Pancreas (tissue), 10 donors: ENCODE data around the gene TPP2. TPM values are rescaled to one million over a fixed set of nuclear protein-coding genes. Genes with fewer than 3 reads are reported as not detected.

ENCODE experiments used
- ATAC-seq, 4 donors: fragments of 200-7000 bp; cut with Tn5 transposase; one replicate each; pipeline versions ENCODE4 v1.8.0 to v1.9.1; 2020; ENCODE audit warnings: mild to moderate bottlenecking in 4 of 4, moderate library complexity in 4 of 4
- DNase-seq, 6 donors: peaks; one replicate each; pipeline ENCODE4 v3.0.0-alpha.2; 2020
- FAIRE-seq: peaks from 2 replicates; lab custom pipeline; 2012; peaks lifted over from hg19 to GRCh38; lab: Jason Lieb, UNC
- H3K27ac ChIP-seq, 4 donors: fragments of 200-600 bp; sonication (generic); 1 replicate in 3 of 4; 2 replicates in 1 of 4; pipeline versions ENCODE4 v1.5.0 to v1.8.0; 2020
- H3K27me3 ChIP-seq, 4 donors: fragments of 200-600 bp; one replicate each; pipeline ENCODE4 v1.8.0; 2021
- H3K36me3 ChIP-seq, 3 donors: fragments of 200-600 bp; sonication (generic) in 1 of 3; one replicate each; pipeline versions ENCODE4 v1.5.0 to v1.8.0; 2020 to 2021
- H3K4me1 ChIP-seq, 3 donors: fragments of 200-600 bp; one replicate each; pipeline ENCODE4 v1.8.0; 2021
- H3K4me3 ChIP-seq, 4 donors: fragments of 200-600 bp; sonication (generic) in 2 of 4; one replicate each; pipeline versions ENCODE4 v1.5.0 to v1.8.0; 2020 to 2021
- H3K9me3 ChIP-seq, 4 donors: fragments of 200-600 bp; one replicate each; pipeline ENCODE4 v1.8.0; 2021
- WGBS, 2 donors: extraction: QIAGEN DNeasy Blood & Tissue Kit; methylation state at CpG; one replicate each; pipeline ENCODE4 v1.1.7; 2013; 5-methylcytosine and 5-hydroxymethylcytosine counted together
- intact Hi-C, 3 donors: fragments of 100-400 bp; cut with DNase I; formaldehyde crosslinking; loops; one replicate each; pipeline versions ENCODE4 v1.11.1 to v1.14.2; 2022
- polyA plus RNA-seq, 2 donors: library from polyadenylated mRNA; stranded (reverse); fragments of 200-250 nt; gene quantifications; one replicate each; pipeline ENCODE4 v1.2.3, GENCODE V29; 2013
- total RNA-seq, 6 donors: library from RNA; stranded (reverse); fragmentation: NEBNext Ultra II Directional in 4 of 6; extraction: Animal tissue kit (Norgen Biotek cat#: 25700) in 4 of 6; gene quantifications; one replicate each; pipeline versions ENCODE4 v1.2.1 to v1.2.4, GENCODE V29; 2021 to 2023
- TF ChIP-seq, protein P1 (sequence below), 4 donors: fragments of 200-600 bp; sonication (generic) in 3 of 4; IDR thresholded peaks; one replicate each; pipeline versions ENCODE4 v1.5.0 to v1.8.0; 2021; ENCODE audit warnings: antibody characterized with exemption in 4 of 4
- donor health status: healthy with polysubstance abuse.
- donor health status: DM: no; HTN: no; CAD: no; lungs with moderate emphysema.
- donor health status: DM: no; HTN: no; CAD: no.
- donor health status: control.
- donor health status: control.
- donor health status: Bipolar disorder and iron deficiency.
- donor health status: DM: yes; HTN: yes; CAD: no.
- donor health status: DM: no; HTN: no; CAD: no.
- donor health status: DM: no; HTN: no; CAD: no.
- donor health status: DM: yes; HTN: yes; CAD: no.

Gene TPP2
- total and polyA plus RNA-seq, 8 donors, result 9.5 to 22.3 (median 15.9) TPM

DNA sequence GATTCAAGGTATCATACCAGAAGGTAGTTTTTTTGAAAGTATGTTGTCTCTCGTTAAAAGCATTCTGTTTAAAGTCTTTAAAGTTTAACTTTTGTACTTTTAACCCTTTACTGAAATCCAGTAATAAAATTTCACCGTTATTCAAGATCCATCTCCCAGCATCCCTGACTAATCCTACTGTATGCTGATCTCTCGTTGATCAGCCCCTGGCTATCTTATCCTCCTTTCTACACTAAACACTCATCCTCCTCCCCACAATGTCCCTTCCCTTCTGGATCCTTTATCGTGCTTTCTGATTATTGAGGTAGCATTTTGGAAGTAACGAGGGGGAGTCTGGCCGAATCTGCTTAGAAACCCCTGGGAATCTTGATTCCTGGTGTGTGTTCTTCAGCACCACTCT lies 1.3 kb downstream of the TPP2 start:
- WGBS, 2 donors, result 1% methylated on average over 6 of the region's 6 CpGs
- FAIRE-seq, result no peak
- no peaks in the 10 kb centered on the region for H3K27me3 ChIP-seq
- no peaks in the 10 kb centered on the region for H3K36me3 ChIP-seq
- TF ChIP-seq, protein P1, sequence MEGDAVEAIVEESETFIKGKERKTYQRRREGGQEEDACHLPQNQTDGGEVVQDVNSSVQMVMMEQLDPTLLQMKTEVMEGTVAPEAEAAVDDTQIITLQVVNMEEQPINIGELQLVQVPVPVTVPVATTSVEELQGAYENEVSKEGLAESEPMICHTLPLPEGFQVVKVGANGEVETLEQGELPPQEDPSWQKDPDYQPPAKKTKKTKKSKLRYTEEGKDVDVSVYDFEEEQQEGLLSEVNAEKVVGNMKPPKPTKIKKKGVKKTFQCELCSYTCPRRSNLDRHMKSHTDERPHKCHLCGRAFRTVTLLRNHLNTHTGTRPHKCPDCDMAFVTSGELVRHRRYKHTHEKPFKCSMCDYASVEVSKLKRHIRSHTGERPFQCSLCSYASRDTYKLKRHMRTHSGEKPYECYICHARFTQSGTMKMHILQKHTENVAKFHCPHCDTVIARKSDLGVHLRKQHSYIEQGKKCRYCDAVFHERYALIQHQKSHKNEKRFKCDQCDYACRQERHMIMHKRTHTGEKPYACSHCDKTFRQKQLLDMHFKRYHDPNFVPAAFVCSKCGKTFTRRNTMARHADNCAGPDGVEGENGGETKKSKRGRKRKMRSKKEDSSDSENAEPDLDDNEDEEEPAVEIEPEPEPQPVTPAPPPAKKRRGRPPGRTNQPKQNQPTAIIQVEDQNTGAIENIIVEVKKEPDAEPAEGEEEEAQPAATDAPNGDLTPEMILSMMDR (IDR thresholded peaks at IDR 0.05), result no peak
- intact Hi-C loops, result no loop called here
- peak overlapping the region in 3 of 4 donors; percentile 94 to 98 (median 96) for H3K4me3 ChIP-seq
- ATAC-seq, result no peak
- H3K27ac ChIP-seq, result peak overlapping the region in 1 of 4 donors; percentile 99
- no peak for DNase-seq
- H3K9me3 ChIP-seq, result no peaks in the 10 kb centered on the region
- peaks cover 0 to 18% (median 4%) of the 10 kb centered on the region in 3 donors for H3K4me1 ChIP-seq

- intact Hi-C loops, result no loop called here
- no peak overlapping the region for H3K27ac ChIP-seq
- H3K27me3 ChIP-seq, result no peaks in the 10 kb centered on the region
- H3K4me1 ChIP-seq, result peaks cover 0 to 18% (median 4%) of the 10 kb centered on the region in 3 donors
- no peaks in the 10 kb centered on the region for H3K36me3 ChIP-seq
- no peak overlapping the region for H3K4me3 ChIP-seq
- WGBS, 2 donors, result 82 to 85% methylated on average over 3 of the region's 3 CpGs
- no peak for DNase-seq
- FAIRE-seq, result no peak
- ATAC-seq, result no peak
- TF ChIP-seq, protein P1 (IDR thresholded peaks at IDR 0.05), result no peak
- no peaks in the 10 kb centered on the region for H3K9me3 ChIP-seq
Measured at GRCh38 chr13:102599426-102600012, 2.7 kb downstream of the TPP2 start.

- H3K9me3 ChIP-seq, result no peaks in the 10 kb centered on the region
- FAIRE-seq (no peak), DNase-seq (no peak), ATAC-seq (no peak)
- H3K27ac ChIP-seq, result no peak overlapping the region
- no peak overlapping the region for H3K4me3 ChIP-seq
- 94 to 95% methylated on average over 9 of the region's 9 CpGs for WGBS, 2 donors
- TF ChIP-seq, protein P1 (IDR thresholded peaks at IDR 0.05), result no peak
- H3K4me1 ChIP-seq, result no peaks in the 10 kb centered on the region
- intact Hi-C loops, result no loop called here
- H3K27me3 ChIP-seq, result no peaks in the 10 kb centered on the region
- H3K36me3 ChIP-seq, result peaks cover 0 to 7% (median 0%) of the 10 kb centered on the region in 3 donors
Measured at GRCh38 chr13:102606537-102607309, 9.9 kb downstream of the TPP2 start.

GRCh38 chr13:102608974-102609373 lies 12.2 kb downstream of the TPP2 start:
- WGBS, 2 donors, result 94 to 97% methylated on average over 2 of the region's 2 CpGs
- TF ChIP-seq, protein P1 (IDR thresholded peaks at IDR 0.05), result no peak

GRCh38 chr13:102609696-102610095 lies 12.9 kb downstream of the TPP2 start:
- no peak for ATAC-seq
- FAIRE-seq, result no peak
- H3K9me3 ChIP-seq, result no peaks in the 10 kb centered on the region
- H3K4me3 ChIP-seq, result no peak overlapping the region
- DNase-seq, result no peak
- H3K36me3 ChIP-seq, result peaks cover 0 to 7% (median 0%) of the 10 kb centered on the region in 3 donors
- 92 to 95% methylated on average over 4 of the region's 4 CpGs for WGBS, 2 donors
- no peaks in the 10 kb centered on the region for H3K4me1 ChIP-seq
- TF ChIP-seq, protein P1 (IDR thresholded peaks at IDR 0.05), result no peak
- no peak overlapping the region for H3K27ac ChIP-seq
- no peaks in the 10 kb centered on the region for H3K27me3 ChIP-seq
- intact Hi-C loops, result no loop called here

More at GRCh38 chr13:102608974-102609373, 12.2 kb downstream of the TPP2 start:
- Histone ChIP-seq H3K4me1 (no peaks in the 10 kb centered on the region), H3K9me3 (no peaks in the 10 kb centered on the region), H3K27ac (no peak overlapping the region), H3K27me3 (no peaks in the 10 kb centered on the region), H3K4me3 (no peak overlapping the region), H3K36me3 (peaks cover 0 to 7% (median 0%) of the 10 kb centered on the region in 3 donors)
- ATAC-seq (no peak), DNase-seq (no peak), FAIRE-seq (no peak)
- intact Hi-C loops, result no loop called here
